Kidney (tissue), 14 donors: Measurements from ENCODE around the gene AHCYL2. TPM values are rescaled to one million over a fixed set of nuclear protein-coding genes. Genes with fewer than 3 reads are reported as not detected.

ENCODE experiments used
- DNase-seq, 5 donors: peaks; one replicate each; pipeline ENCODE4 v3.0.0-alpha.2; 2013 to 2020
- FAIRE-seq: peaks from 2 replicates; lab custom pipeline; 2012; peaks lifted over from hg19 to GRCh38; lab: Jason Lieb, UNC
- H3K27ac ChIP-seq, 2 donors: one replicate each; pipeline ENCODE4 v1.7.0; 2013; ENCODE audit warnings: low read depth in 2 of 2, low read length in 2 of 2, inconsistent platforms in 1 of 2
- H3K27me3 ChIP-seq: one replicate; pipeline ENCODE4 v1.7.1; 2013; ENCODE audit warnings: low read length, inconsistent platforms; ENCODE audit not compliant: control insufficient read depth, insufficient read depth
- H3K36me3 ChIP-seq, 3 donors: one replicate each; pipeline versions ENCODE4 v1.7.0 to v1.7.1; 2013; ENCODE audit warnings: low read length in 3 of 3, control low read depth in 1 of 3, inconsistent platforms in 1 of 3; ENCODE audit not compliant: insufficient read depth in 3 of 3, control insufficient read depth in 2 of 3
- H3K4me1 ChIP-seq, 3 donors: one replicate each; pipeline versions ENCODE4 v1.7.0 to v1.7.1; 2013; ENCODE audit warnings: low read length in 3 of 3, inconsistent platforms in 1 of 3, low read depth in 1 of 3; ENCODE audit not compliant: control insufficient read depth in 2 of 3, insufficient read depth in 2 of 3
- H3K4me3 ChIP-seq, 3 donors: one replicate each; pipeline versions ENCODE4 v1.7.0 to v1.8.1; 2013; ENCODE audit warnings: low read length in 3 of 3, control low read depth in 1 of 3, inconsistent platforms in 1 of 3
- H3K9ac ChIP-seq, 3 donors: one replicate each; pipeline versions ENCODE4 v1.7.0 to v1.7.1; 2013; ENCODE audit warnings: low read length in 3 of 3, control low read depth in 1 of 3, inconsistent platforms in 1 of 3
- H3K9me3 ChIP-seq, 3 donors: one replicate each; pipeline versions ENCODE4 v1.7.0 to v1.7.1; 2013; ENCODE audit warnings: low read length in 3 of 3, control low read depth in 1 of 3, inconsistent platforms in 1 of 3; ENCODE audit not compliant: control insufficient read depth in 2 of 3, insufficient read depth in 1 of 3
- intact Hi-C: fragments of 100-400 bp; cut with DNase I; formaldehyde crosslinking; loops from one replicate; pipeline ENCODE4 v1.11.1; 2022
- polyA plus RNA-seq: library from polyadenylated mRNA; stranded (reverse); fragments of 350-450 nt; fragmentation: Illumina TruSeq; extraction: RNeasy Lipid Tissue Mini Kit (QIAGEN cat#74804); gene quantifications from one replicate; pipeline ENCODE4 v1.2.3, GENCODE V29; 2014; ENCODE audit warnings: low read depth, low replicate concordance; ENCODE audit not compliant: insufficient read depth
- total RNA-seq: library from RNA; stranded (reverse); fragmentation: NEBNext Ultra II Directional; extraction: Animal tissue kit (Norgen Biotek cat#: 25700); gene quantifications from one replicate; pipeline ENCODE4 v1.2.1, GENCODE V29; 2021
- TF ChIP-seq, protein P1 (sequence below): IDR thresholded peaks from 3 replicates; pipeline ENCODE4 v1.5.1; 2012; ENCODE audit warnings: mild to moderate bottlenecking, moderate library complexity, borderline replicate concordance; ENCODE audit not compliant: insufficient read depth; ENCODE audit errors: extremely low read depth
- donor health status: control.
- donor health status: control.
- donor health status: control.
- donor health status: control.
- donor health status: control.
- donor health status: DM: yes; HTN: yes; CAD: no.
- donor health status: Normal renal cell carcinoma (clear cell type).

Gene AHCYL2
- total and polyA plus RNA-seq, 2 donors from 2014 or later, result 19.5 to 25.2 TPM

DNA sequence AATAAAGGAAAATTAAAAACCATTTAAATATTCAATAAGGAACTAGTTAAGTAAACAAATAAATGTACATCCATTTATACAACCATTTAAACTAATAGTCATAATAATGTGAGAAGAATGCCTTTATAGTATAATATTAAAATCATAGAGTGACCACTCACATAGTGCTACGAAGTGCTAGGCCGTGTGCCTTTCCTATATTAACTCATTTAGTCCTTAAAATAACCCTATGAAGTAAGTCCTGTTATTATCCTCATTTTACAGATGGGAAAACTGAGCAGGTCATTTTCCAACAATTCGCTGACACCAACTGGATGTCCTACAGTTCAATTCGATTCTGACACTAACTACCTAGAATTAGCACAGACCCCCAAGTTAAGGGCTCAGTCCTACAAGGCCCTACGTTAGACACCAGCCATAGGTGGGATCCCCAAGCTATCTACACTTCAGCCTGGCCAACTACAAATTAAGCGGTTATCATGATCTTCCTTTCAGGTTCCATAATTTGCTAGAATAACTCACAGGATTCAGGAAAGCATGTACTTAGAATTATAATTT lies 213.5 kb downstream of the AHCYL2 start:
- DNase-seq (no peak), FAIRE-seq (no peak)
- no peak overlapping the region for H3K4me3 ChIP-seq
- H3K4me1 ChIP-seq, result peaks cover 0 to 3% (median 2%) of the 10 kb centered on the region in 3 donors
- no peaks in the 10 kb centered on the region for H3K9me3 ChIP-seq
- no peaks in the 10 kb centered on the region for H3K36me3 ChIP-seq
- intact Hi-C loops, result no loop called here
- H3K27me3 ChIP-seq, result no peaks in the 10 kb centered on the region
- H3K27ac ChIP-seq, result no peak overlapping the region
- H3K9ac ChIP-seq, result no peak overlapping the region
- TF ChIP-seq, protein P1, sequence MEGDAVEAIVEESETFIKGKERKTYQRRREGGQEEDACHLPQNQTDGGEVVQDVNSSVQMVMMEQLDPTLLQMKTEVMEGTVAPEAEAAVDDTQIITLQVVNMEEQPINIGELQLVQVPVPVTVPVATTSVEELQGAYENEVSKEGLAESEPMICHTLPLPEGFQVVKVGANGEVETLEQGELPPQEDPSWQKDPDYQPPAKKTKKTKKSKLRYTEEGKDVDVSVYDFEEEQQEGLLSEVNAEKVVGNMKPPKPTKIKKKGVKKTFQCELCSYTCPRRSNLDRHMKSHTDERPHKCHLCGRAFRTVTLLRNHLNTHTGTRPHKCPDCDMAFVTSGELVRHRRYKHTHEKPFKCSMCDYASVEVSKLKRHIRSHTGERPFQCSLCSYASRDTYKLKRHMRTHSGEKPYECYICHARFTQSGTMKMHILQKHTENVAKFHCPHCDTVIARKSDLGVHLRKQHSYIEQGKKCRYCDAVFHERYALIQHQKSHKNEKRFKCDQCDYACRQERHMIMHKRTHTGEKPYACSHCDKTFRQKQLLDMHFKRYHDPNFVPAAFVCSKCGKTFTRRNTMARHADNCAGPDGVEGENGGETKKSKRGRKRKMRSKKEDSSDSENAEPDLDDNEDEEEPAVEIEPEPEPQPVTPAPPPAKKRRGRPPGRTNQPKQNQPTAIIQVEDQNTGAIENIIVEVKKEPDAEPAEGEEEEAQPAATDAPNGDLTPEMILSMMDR, result no peak

DNA sequence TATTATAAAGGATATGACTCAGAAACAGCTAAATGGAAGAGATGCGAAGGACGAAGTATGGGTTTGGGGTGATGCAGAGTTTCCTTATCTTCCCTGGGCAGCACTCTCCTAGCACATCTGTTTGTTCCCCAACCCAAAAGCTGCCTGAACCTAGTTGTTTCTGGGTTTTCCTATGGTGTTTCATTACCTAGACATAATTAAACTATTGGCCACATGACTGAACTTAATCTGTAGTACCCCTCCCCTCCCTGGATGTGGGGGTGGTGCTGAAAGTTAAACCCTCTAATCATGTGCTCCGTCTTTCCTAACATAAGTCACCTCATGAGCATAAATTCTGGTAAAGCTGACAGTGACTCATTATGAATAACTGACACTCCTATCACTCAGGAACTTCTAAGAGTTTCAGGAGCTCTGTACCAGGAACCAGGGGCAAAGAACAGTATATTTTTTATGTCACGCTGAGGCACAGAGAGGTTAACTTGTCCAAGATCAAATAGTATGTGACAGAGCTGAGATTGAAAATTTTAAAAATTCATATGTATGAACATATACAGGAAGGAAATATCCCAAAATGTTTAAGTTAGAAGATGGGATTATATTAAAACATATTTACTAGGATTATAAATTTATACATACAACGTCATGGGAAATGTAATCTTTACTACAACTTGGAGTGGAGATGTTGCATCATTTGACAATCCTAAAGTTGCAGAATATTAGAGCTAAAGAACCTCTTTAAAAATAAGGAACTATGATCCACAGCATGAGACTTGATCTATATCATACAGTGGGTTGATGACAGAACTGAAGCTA lies 214.2 kb downstream of the AHCYL2 start:
- H3K9ac ChIP-seq, result no peak overlapping the region
- TF ChIP-seq, protein P1, result no peak

DNA sequence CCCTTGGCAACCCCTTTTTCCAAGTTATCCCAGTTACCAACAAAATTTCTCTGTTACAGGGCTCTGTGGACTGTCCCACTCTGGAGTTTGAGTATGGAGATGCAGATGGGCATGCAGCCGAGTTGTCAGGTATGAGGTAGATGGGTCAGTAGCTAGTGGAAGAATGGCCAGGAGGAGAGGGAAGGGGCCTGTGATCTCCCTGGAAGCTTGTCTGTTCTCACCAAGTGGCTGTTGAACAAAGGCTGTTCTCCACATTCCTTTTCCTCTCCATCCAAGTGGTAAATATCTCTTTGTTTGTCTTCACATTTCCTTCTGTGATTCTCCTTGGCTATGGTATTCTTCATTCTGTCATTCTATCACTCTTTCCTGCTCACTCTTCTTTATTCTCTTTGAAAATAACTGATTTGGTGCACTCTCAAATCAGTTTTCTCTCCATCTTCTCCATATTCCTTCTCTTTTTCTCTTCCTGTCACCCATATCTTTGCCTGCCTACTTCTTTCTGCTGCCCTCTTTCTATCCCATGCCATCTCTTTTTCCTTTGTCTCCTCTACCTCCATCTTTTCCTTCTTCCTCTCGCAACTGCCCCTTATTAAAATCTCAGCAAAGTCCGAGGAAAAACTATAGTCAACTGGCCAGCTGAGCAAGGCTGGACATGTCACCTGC lies 215.3 kb downstream of the AHCYL2 start:
- FAIRE-seq (no peak), DNase-seq (no peak)
- Histone ChIP-seq H3K9ac (no peak overlapping the region), H3K4me3 (no peak overlapping the region), H3K27ac (no peak overlapping the region), H3K4me1 (no peaks in the 10 kb centered on the region), H3K36me3 (no peaks in the 10 kb centered on the region), H3K27me3 (no peaks in the 10 kb centered on the region), H3K9me3 (no peaks in the 10 kb centered on the region)
- intact Hi-C loops, result no loop called here
- TF ChIP-seq, protein P1, result no peak

More for the DNA sequence above, 214.2 kb downstream of the AHCYL2 start:
- H3K4me1 ChIP-seq, result no peaks in the 10 kb centered on the region
- no peaks in the 10 kb centered on the region for H3K27me3 ChIP-seq
- H3K4me3 ChIP-seq, result no peak overlapping the region
- no peaks in the 10 kb centered on the region for H3K36me3 ChIP-seq
- H3K9me3 ChIP-seq, result no peaks in the 10 kb centered on the region
- FAIRE-seq (no peak), DNase-seq (peak in 3 of 5 donors; percentile 19 to 40 (median 37))
- intact Hi-C loops, result no loop called here
- H3K27ac ChIP-seq, result no peak overlapping the region
